Measurements from ENCODE around the gene E2F7.
A peak's percentile ranks its signal among the peaks of the same experiment; 100 is the strongest.
"Not testable (repeated sequence)": the region's sequence is repeated elsewhere in the genome, so short reads cannot be mapped to it uniquely, and the experiment has no call there.

Gene E2F7

DNA sequence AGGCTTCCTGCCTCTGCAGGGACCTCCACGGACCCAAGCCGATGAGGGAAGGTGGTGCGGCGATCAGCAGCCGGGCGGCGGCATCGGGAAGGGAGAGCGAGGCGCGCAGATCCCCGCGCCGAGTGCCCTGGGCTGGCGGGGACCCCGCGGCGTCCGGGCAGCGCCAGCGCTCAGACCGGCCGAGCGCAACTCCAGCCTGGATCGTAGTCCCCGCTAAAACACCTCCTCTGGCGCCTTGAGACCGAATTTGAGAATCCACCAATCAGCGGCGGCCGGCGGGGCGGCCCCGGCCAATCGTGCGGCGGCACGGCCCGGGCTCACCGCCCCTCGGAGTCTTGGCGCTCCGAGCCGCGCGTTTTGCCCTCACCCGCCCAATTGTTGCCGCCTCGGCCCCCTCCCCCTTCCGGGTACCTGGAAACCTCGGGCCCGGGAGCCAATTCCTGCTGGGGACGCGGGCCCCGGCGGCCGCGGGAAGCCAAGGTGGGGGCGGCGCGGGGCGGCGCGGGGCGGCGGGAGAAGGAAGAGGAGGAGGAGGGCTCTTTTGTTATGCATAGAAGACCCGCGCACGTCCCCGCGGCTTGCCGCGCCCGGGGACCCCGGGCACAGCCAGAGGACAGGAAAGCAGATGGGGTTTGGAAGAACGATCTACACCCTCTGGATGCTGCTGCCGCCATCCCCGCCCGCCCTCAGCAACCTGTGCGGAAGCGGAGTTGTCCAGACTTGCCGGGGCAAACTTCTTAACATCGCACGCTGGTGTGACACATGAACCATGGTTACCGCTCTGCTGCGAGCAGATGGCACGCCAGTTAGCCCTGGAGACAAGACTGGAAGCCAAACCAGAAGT, at the start of gene E2F7:
Gene E2F7, minus strand, starts transcription at position 209 of the 844 bp plus-strand sequence. CDS start 934 bp downstream, outside the sequence.
- ATAC-seq, result peak; percentile 93 to 94

- ATAC-seq, result no peak
Measured at GRCh38 chr12:77113971-77114370, 48.6 kb upstream of the E2F7 start.

- ATAC-seq, result no peak
Measured at GRCh38 chr12:77108707-77109106, 43.3 kb upstream of the E2F7 start.

GRCh38 chr12:77107121-77107520, 41.8 kb upstream of the E2F7 start:
- no peak for ATAC-seq

GRCh38 chr12:77104792-77105191, 39.4 kb upstream of the E2F7 start:
- ATAC-seq, result no peak

DNA sequence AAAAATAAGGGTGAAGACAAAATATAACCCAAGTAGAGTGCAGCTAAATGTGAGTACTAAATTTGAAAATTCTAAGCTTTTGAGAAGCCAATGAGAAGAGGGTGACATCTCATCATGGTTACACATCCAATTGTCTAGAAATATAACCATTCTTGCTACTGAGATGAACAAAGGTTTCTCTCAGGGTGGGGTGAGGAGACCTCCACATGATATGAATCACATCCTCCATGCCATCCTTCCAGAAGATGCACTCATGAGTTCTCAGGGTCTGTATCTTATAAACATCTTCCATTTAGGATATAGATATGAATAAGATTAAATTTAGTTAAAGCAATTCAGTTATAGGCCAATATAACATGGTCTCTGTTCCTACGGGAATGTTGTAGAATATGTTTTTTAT, 38.9 kb upstream of the E2F7 start:
- ATAC-seq, result no peak

- no peak for ATAC-seq
Measured at GRCh38 chr12:77102691-77103090, 37.3 kb upstream of the E2F7 start.

DNA sequence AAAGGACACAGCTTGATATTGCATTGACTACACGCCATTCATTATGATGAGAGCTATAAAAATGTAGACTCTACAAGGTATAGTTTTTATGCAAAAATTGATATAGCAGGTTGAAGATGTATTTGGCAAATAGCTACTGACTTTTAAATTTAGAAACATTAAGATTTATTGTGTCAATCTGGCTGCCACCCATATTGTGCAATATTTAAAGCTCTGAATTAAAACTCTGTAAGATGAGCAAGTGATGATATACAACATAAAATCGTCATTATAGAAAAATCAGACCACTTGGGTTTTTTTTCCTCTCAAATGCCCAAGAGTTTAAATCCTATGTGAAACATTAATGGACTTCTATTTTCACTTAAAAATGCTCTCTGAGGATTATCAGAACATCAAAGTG, 36.8 kb upstream of the E2F7 start:
- no peak for ATAC-seq

DNA sequence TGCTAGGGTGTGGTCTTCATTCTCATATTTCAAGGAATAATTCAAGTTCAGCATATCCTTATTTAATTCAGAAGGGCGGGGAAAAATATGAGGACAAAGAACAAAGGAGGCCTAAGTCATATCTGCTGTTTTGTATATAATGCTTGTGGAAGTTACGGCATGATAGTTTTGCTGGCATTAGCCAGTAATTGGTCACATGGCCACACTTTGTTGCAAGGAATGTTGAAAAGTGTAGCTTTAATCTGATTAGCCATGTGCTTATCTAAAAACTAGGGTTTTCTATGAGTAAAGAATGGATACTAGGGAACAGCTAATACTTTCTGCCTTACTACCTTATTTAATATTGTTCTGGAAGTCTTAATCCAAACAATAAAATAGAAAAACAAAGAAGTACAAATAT, 34.4 kb upstream of the E2F7 start:
- ATAC-seq, result no peak

- no peak for ATAC-seq
Measured at GRCh38 chr12:77097846-77098245, 32.5 kb upstream of the E2F7 start.

GRCh38 chr12:77092227-77092626, 26.9 kb upstream of the E2F7 start:
- ATAC-seq, result not testable (repeated sequence)

GRCh38 chr12:77089686-77090220, 24.4 kb upstream of the E2F7 start:
- no peak for ATAC-seq

DNA sequence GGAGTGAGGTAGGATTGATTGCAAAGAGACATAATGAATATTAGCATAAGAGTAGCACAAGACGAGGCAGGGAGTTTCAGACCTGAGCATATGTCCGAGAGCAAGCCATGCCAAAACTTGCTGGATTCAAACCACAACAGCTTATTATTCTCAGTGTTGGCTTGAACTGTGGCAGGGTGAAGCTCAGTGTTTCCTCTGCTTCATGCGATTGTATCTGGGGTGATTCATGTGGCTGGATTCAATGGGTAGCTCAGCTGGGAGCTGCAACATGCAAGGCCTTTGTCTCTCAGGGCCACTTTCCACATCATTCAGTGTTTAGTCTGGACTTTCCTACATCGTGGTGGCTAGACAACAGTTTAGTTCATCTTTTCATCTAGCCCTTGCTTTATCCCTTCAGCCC, 22.1 kb upstream of the E2F7 start:
- ATAC-seq, result no peak

- no peak for ATAC-seq
Measured at GRCh38 chr12:77082021-77082420, 16.7 kb upstream of the E2F7 start.

GRCh38 chr12:77079631-77080030, 14.3 kb upstream of the E2F7 start:
- no peak for ATAC-seq

DNA sequence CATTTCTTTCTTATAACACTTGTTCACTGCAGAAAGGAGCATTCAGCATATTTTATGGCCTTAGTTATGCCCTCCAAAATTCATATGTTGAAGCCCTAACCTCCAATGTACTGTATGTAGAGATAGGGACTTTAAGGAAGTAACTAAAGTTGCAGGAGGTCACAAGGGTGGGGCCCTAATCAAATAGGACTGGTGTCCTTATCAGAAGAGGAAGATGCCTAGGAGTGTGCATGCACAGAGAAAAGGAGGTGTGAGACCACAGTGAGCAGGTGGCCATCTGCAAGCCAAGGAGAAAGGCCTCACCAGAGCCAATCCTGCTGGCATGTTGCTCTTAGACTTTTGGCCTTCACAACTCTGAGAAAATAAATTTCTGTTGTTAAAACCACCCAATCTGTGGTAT, 12.9 kb upstream of the E2F7 start:
- no peak for ATAC-seq

DNA sequence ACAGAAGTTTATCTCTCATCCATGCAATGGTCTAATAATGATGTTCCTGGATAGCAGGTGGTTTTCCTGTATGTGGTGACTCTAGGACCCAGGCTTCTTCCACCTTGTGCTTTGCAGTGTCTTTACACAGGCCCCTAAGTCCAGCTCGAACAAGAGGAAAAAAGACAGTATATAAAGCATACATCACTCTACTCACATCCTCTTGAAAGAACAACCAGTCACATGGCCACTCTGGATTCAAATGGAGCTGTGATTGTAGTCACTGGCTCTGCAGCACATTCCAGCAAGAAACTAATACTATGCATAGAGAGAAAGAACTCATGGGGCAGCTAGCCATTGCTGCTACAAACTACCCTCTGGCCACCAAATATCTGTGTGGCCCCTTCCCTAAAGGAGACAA, 11.5 kb upstream of the E2F7 start:
- no peak for ATAC-seq

- ATAC-seq, result not testable (repeated sequence)
Measured at GRCh38 chr12:77073894-77074293, 8.5 kb upstream of the E2F7 start.

DNA sequence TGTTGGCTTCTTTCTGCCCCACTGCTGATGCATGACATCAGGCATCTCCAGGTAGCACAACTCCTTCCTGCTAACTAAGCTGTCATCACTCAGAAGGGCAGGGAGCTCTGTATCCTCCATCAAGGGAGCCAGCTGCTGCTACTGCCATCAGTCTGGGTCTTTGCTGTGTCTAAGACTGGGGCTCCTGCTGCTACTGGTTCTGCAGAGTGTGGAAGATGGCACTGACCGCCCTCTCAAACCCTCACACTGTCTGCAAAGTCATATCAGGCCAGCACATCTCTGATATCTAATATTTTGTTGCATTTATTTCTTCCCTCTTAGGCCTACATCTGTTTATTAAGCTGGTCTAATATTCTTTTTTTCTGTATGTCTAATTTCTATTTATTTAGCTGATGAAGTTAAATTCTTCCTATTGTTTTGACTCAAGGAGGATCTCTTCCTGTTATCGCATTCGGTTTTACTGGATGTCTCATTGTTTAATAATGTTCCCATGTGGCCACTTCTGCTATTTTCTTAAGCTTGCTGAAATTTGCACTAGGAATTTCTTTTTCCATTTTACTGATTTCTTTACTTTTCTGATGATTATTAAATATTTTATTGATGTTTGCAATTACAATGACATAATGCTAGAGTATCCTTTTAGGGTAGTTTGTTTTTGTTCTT, 7.6 kb upstream of the E2F7 start:
- no peak for ATAC-seq

DNA sequence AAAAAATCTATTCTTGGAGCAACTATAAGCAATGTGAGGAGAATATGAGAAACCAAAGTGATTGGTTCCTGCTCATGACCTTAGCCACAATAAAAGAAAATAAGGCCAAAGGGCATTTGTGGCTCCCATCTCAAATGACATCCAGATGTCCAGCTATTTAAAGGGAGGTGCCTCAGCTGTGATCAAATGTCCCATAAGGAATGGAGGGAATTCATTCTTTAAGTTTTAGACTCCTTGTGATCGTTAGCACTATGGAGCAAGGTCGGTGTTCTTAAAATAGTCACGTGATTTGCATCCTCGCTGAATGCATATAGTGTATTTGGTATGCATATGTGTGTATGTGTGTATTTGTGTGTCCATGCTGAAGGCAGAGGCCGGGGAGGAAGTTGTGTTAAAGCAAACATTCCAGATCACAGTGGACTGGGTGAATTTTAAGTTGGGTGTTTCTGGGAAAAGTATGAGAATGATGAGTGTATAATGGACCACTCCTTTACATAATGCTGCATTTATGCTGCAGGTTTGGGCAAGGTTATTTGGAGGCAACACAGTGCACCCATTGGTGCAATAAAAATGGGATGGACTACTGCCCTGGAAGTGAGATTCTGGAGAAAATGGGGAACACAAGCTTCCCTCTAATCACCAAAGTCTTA, 5.6 kb upstream of the E2F7 start:
- ATAC-seq, result no peak

DNA sequence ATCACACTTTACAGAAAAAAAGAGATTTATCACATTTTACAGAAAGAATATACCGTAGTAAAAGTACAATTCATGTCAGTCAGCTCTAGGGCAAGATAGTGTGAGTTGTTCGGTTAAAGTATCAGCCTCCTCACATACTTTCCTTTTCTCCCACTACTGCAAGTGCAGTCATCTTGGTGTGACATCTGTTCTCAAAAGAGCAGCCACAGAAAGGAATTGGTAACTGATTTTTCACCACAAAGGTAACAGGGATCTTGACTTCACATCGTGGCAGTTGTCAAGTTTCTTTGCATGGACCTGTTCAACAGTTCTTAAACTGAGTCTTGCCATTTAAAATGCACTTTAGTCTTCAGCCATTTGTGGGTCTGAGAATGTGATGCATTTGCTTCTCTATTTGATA, 5.0 kb upstream of the E2F7 start:
- no peak for ATAC-seq

- ATAC-seq, result peak; percentile 24 to 32
Measured at GRCh38 chr12:77064896-77065360, 441 bp downstream of the E2F7 start.

DNA sequence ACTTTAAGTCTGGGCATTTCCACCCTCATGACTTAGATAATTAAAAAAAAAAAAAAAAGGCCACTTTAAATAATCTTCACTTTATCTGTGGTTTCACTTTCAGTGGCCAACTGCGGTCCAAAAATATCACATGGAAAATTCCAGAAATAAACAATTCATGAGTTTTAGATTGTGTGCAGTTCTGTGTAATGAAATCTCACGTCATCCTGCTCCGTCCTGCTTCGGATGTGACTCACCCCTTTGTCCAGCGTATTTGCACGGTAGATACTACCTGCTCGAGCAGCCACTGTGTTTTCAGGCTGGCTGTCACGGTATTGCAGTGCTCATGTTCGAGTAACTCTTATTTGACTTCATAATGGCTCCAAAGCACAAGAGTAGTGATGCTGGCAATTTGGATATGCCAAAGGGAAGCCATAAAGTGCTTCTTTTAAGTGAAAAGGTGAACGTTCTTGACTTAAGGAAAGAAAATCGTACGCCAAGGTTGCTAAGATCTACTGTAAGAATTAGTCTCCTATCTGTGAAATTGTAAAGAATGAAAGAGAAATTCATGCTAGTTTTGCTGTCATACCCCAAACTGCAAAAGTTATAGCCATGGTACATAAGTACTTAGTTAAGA, 2.4 kb downstream of the E2F7 start:
- no peak for ATAC-seq
